PC-3 (cell line): Measurements from ENCODE around the gene C1orf94.

Experiments used
- EZH2 ChIP-seq: fragments of 300-600 bp; sonication (generic); IDR thresholded peaks from one replicate; pipeline ENCODE4 v1.6.1; 2017; ENCODE audit warnings: antibody characterized with exemption, mild to moderate bottlenecking, low read length; ENCODE audit not compliant: unreplicated experiment
- EZH2phosphoT487 ChIP-seq: fragments of 300-600 bp; sonication (generic); IDR thresholded peaks from 2 replicates; pipeline ENCODE4 v1.6.1; 2018; ENCODE audit warnings: mild to moderate bottlenecking, antibody characterized with exemption, low read length, borderline replicate concordance
- TF ChIP-seq, protein P1 (sequence below): fragments of 300-600 bp; sonication (generic); conservative IDR thresholded peaks from 2 replicates; pipeline ENCODE4 v1.5.1; 2017; ENCODE audit warnings: antibody characterized with exemption, low read depth, mild to moderate bottlenecking, low read length

DNA sequence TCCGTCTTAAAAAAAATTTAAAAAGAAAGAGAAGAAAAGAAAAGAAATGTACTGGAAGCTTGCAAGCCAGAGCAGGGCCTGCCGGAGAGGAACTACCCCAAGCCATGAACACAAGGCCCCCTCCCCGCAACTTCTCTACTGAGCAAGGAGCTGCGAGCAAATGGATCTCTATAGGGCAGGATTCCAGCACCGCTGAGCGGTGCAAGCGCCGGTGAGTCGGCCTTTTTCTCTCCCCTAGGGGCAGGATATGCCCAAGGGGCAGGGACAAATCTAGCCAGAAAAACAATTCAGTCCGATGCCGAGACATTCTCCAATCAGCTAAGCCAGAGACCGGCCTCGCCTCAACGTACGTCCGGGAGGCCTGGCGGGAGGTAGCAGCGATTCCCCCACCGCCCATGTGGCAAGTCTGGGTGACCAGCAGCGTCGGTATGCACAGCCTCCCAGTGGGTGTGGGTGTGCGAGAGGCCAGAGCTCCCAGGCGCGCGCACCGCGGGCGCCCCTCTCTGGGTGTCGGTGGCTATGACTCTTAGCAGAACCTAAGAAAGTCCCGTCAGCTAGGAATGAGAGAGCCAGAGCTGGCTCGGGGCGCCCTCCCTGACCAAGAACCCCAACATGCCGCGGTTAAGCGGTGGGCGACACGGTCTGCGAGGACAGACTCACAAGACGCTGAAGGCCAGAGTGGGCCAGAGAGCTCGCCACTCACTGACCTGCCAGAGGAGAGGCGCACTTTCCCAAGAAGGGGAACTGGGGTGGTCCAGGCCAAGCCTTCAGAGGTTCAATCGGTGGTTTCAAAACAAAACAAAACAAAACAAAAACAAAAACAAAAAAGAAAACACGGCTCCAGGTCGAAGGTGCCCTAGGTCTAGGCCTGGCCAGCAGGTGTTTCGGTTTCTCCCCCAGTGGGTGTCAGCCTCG is 13.6 kb upstream of the C1orf94 start:
- TF ChIP-seq EZH2 (no peak), EZH2phosphoT487 (no peak; the same call in 1 of the 2 replicates)
- TF ChIP-seq, protein P1, sequence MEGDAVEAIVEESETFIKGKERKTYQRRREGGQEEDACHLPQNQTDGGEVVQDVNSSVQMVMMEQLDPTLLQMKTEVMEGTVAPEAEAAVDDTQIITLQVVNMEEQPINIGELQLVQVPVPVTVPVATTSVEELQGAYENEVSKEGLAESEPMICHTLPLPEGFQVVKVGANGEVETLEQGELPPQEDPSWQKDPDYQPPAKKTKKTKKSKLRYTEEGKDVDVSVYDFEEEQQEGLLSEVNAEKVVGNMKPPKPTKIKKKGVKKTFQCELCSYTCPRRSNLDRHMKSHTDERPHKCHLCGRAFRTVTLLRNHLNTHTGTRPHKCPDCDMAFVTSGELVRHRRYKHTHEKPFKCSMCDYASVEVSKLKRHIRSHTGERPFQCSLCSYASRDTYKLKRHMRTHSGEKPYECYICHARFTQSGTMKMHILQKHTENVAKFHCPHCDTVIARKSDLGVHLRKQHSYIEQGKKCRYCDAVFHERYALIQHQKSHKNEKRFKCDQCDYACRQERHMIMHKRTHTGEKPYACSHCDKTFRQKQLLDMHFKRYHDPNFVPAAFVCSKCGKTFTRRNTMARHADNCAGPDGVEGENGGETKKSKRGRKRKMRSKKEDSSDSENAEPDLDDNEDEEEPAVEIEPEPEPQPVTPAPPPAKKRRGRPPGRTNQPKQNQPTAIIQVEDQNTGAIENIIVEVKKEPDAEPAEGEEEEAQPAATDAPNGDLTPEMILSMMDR = peak; percentile 50
